ENCODE measurements around the gene PAK1. TPM values are rescaled to one million over a fixed set of nuclear protein-coding genes. Genes with fewer than 3 reads are reported as not detected.

Gene PAK1
- total and polyA plus RNA-seq, 7 experiments from 2014 or later, result 15.5 to 67.2 (median 23.2) TPM

GRCh38 chr11:77400775-77401449 lies 73.0 kb downstream of the PAK1 start:
- Histone ChIP-seq H3K36me3 (ENCODE audit: control insufficient read depth in 2 of 3, insufficient read depth in 3 of 3, low read length in 3 of 3) (no peaks in the 10 kb centered on the region), H3K27me3 (ENCODE audit: control insufficient read depth in 2 of 2, insufficient read depth in 2 of 2, low read length in 2 of 2) (no peaks in the 10 kb centered on the region), H3K4me1 (ENCODE audit: control insufficient read depth in 2 of 2, insufficient read depth in 2 of 2, low read length in 2 of 2) (peaks cover 0 to 15% of the 10 kb centered on the region in 2 donors), H3K4me3 (ENCODE audit: low read length) (no peak overlapping the region), H3K27ac (ENCODE audit: low read depth, low read length) (no peak overlapping the region), H3K9me3 (ENCODE audit: control insufficient read depth in 2 of 3, low read length in 3 of 3) (no peaks in the 10 kb centered on the region)
- ChIA-PET CTCF (no interaction called here), POLR2A (no interaction called here)
- Mint-ChIP-seq H3K4me3 (no peak overlapping the region), H3K27me3 (no peaks in the 10 kb centered on the region), H3K9me3 (peaks cover 0 to 4% (median 0%) of the 10 kb centered on the region in 11 donors), H3K27ac (no peak overlapping the region), H3K4me1 (peaks cover 6 to 31% (median 21%) of the 10 kb centered on the region in 7 donors), H3K36me3 (peaks cover 0 to 27% (median 0%) of the 10 kb centered on the region in 5 donors)
- intact Hi-C loops (cut with micrococcal nuclease), result no loop called here
- ATAC-seq (no peak), DNase-seq (no peak)

DNA sequence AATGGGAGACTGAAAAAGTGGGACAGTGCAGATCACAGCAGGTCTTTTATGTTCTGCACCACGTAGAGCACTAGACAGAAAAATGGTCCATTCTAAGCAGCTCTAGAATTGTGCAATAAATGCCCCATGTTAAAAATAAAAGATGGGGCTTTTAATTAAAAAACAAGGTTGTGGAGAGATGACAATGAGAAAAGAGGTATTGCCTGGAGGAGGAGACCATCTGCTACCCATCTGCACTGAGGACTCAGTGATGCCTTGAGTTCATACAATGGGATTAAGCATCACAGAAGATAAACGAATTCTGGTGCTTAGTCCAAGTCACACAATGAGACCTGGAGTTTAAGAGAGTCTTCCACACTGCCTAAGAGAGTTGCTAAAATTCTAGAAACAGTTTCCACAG lies 73.6 kb downstream of the PAK1 start:
- Mint-ChIP-seq H3K4me1 (peaks cover 6 to 31% (median 21%) of the 10 kb centered on the region in 7 donors), H3K4me3 (no peak overlapping the region), H3K9me3 (peaks cover 0 to 4% (median 0%) of the 10 kb centered on the region in 11 donors), H3K36me3 (peaks cover 0 to 27% (median 0%) of the 10 kb centered on the region in 5 donors), H3K27ac (no peak overlapping the region), H3K27me3 (no peaks in the 10 kb centered on the region)
- POLR2A ChIA-PET, result no interaction called here
- CTCF ChIA-PET, result no interaction called here
- Histone ChIP-seq H3K9me3 (ENCODE audit: control insufficient read depth in 2 of 3, low read length in 3 of 3) (no peaks in the 10 kb centered on the region), H3K27me3 (ENCODE audit: control insufficient read depth in 2 of 2, insufficient read depth in 2 of 2, low read length in 2 of 2) (no peaks in the 10 kb centered on the region), H3K4me3 (ENCODE audit: low read length) (no peak overlapping the region), H3K36me3 (ENCODE audit: control insufficient read depth in 2 of 3, insufficient read depth in 3 of 3, low read length in 3 of 3) (no peaks in the 10 kb centered on the region), H3K4me1 (ENCODE audit: control insufficient read depth in 2 of 2, insufficient read depth in 2 of 2, low read length in 2 of 2) (peaks cover 0 to 10% of the 10 kb centered on the region in 2 donors), H3K27ac (ENCODE audit: low read depth, low read length) (no peak overlapping the region)
- ATAC-seq (no peak), DNase-seq (no peak)
- intact Hi-C loops (cut with micrococcal nuclease), result no loop called here

DNA sequence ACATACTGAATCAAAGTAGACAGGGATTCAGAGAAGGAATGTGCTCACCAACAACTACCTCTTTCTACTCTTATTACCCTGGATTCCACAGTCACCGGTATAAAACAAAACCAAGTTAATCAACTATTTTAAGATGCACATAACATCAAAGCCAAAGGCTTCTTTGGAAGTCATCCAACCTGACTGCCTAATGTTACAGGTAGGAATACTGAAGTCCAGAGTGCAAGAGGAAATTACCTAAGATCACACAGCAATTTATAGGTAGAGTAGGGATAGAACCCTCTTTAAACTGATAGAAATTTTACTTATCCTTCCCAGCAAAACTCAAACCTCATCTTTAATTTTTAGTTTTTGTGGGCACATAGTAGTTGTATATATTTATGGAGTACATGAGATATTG lies 76.3 kb downstream of the PAK1 start:
- H3K9me3 Mint-ChIP-seq, result peaks cover 0 to 2% (median 0%) of the 10 kb centered on the region in 11 donors
- CTCF ChIA-PET, result no interaction called here

GRCh38 chr11:77396911-77397310 lies 77.0 kb downstream of the PAK1 start:
- CTCF ChIA-PET, result no interaction called here
- H3K27ac Mint-ChIP-seq, result no peak overlapping the region
- intact Hi-C loops (cut with micrococcal nuclease), result no loop called here
- no peaks in the 10 kb centered on the region for H3K9me3 ChIP-seq (ENCODE audit: control insufficient read depth in 2 of 3, low read length in 3 of 3)
- no peak overlapping the region for H3K4me3 ChIP-seq (ENCODE audit: low read length)
- no peaks in the 10 kb centered on the region for H3K36me3 ChIP-seq (ENCODE audit: control insufficient read depth in 2 of 3, insufficient read depth in 3 of 3, low read length in 3 of 3)
- H3K27ac ChIP-seq (ENCODE audit: low read depth, low read length), result no peak overlapping the region
- H3K4me3 Mint-ChIP-seq, result no peak overlapping the region
- POLR2A ChIA-PET, result no interaction called here
- ATAC-seq (no peak), DNase-seq (no peak)
- H3K4me1 ChIP-seq (ENCODE audit: control insufficient read depth in 2 of 2, insufficient read depth in 2 of 2, low read length in 2 of 2), result no peaks in the 10 kb centered on the region
- peaks cover 0 to 15% (median 4%) of the 10 kb centered on the region in 5 donors for H3K36me3 Mint-ChIP-seq
- peaks cover 0 to 2% (median 0%) of the 10 kb centered on the region in 11 donors for H3K9me3 Mint-ChIP-seq
- no peaks in the 10 kb centered on the region for H3K27me3 Mint-ChIP-seq
- H3K4me1 Mint-ChIP-seq, result peaks cover 0 to 11% (median 7%) of the 10 kb centered on the region in 7 donors
- H3K27me3 ChIP-seq (ENCODE audit: control insufficient read depth in 2 of 2, insufficient read depth in 2 of 2, low read length in 2 of 2), result no peaks in the 10 kb centered on the region

More for the DNA sequence above, 76.3 kb downstream of the PAK1 start:
- Mint-ChIP-seq H3K4me3 (no peak overlapping the region), H3K36me3 (peaks cover 0 to 16% (median under 1%) of the 10 kb centered on the region in 5 donors), H3K4me1 (peaks cover 0 to 17% (median 12%) of the 10 kb centered on the region in 7 donors), H3K27ac (no peak overlapping the region), H3K27me3 (no peaks in the 10 kb centered on the region)
- no peaks in the 10 kb centered on the region for H3K27me3 ChIP-seq (ENCODE audit: control insufficient read depth in 2 of 2, insufficient read depth in 2 of 2, low read length in 2 of 2)
- H3K4me1 ChIP-seq (ENCODE audit: control insufficient read depth in 2 of 2, insufficient read depth in 2 of 2, low read length in 2 of 2), result peaks cover 0 to 6% of the 10 kb centered on the region in 2 donors
- POLR2A ChIA-PET, result no interaction called here
- intact Hi-C loops (cut with micrococcal nuclease), result no loop called here
- H3K27ac ChIP-seq (ENCODE audit: low read depth, low read length), result no peak overlapping the region
- ATAC-seq, result no peak
- no peaks in the 10 kb centered on the region for H3K36me3 ChIP-seq (ENCODE audit: control insufficient read depth in 2 of 3, insufficient read depth in 3 of 3, low read length in 3 of 3)
- DNase-seq, result no peak
- no peaks in the 10 kb centered on the region for H3K9me3 ChIP-seq (ENCODE audit: control insufficient read depth in 2 of 3, low read length in 3 of 3)
- no peak overlapping the region for H3K4me3 ChIP-seq (ENCODE audit: low read length)

DNA sequence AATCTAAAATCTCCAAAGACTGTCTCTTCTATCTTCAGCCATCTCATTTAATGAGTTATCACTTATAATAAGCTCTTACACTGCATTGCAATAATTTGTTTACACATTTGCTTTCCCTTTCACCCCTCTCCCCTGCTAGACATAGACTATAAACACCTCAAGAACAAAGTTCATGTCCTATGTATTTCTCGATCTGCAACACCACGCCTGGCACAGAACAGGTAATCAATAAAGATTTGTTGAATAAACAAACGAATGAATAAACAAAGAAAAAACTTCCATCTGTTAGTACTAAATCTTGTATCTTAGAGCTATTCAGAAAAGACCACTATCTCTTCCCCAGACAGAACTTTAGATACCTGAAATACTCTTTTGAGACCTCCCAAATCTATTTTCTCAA lies 77.6 kb downstream of the PAK1 start:
- Histone ChIP-seq H3K27me3 (ENCODE audit: control insufficient read depth in 2 of 2, insufficient read depth in 2 of 2, low read length in 2 of 2) (no peaks in the 10 kb centered on the region), H3K4me3 (ENCODE audit: low read length) (no peak overlapping the region), H3K9me3 (ENCODE audit: control insufficient read depth in 2 of 3, low read length in 3 of 3) (no peaks in the 10 kb centered on the region), H3K4me1 (ENCODE audit: control insufficient read depth in 2 of 2, insufficient read depth in 2 of 2, low read length in 2 of 2) (no peaks in the 10 kb centered on the region), H3K27ac (ENCODE audit: low read depth, low read length) (no peak overlapping the region), H3K36me3 (ENCODE audit: control insufficient read depth in 2 of 3, insufficient read depth in 3 of 3, low read length in 3 of 3) (no peaks in the 10 kb centered on the region)
- peaks cover 0 to 2% (median 0%) of the 10 kb centered on the region in 11 donors for H3K9me3 Mint-ChIP-seq
- H3K4me3 Mint-ChIP-seq, result no peak overlapping the region
- no peak for ATAC-seq
- POLR2A ChIA-PET, result interaction anchor here (0.7 kb wide), 1 partner anchor 38 kb away, joined by 3 read pairs; no protein-coding TSS in a partner anchor
- intact Hi-C loops (cut with micrococcal nuclease), result no loop called here
- no peak overlapping the region for H3K27ac Mint-ChIP-seq
- H3K27me3 Mint-ChIP-seq, result no peaks in the 10 kb centered on the region
- no peak for DNase-seq
- peaks cover 0 to 7% (median 4%) of the 10 kb centered on the region in 7 donors for H3K4me1 Mint-ChIP-seq
- peaks cover 0 to 17% (median 4%) of the 10 kb centered on the region in 5 donors for H3K36me3 Mint-ChIP-seq
- CTCF ChIA-PET, result no interaction called here

DNA sequence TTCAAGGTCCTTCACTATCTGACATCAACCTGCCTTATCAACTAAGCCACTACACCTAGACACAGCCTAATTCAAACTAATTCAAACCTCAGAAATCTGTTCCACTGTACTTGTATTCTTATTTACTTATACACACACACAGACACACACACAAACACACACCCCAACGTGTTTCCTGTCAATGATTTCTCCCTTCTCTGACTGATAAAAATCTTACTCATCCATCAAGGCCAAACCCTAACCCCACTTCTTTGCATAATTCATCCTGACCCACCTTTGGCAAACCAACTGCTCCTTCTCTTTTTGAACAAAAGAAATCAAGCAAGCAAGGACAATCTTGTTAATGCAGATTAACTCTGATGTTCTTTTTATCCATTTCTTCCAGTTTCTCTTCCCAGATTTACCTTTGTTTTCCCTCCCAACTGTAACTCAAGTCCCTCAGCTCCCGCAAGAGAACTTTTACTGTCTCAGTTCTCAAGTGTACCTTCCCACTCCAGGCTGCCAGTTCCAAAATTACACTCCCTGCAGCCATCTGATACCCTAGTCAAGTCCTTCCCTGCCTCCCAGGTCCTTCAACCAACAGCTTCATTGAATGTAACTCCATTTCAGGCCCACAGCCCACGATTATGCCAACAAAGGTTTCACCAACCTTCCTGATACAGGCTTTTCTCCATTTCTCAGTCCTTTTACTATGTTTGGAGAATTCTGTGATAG lies 78.3 kb downstream of the PAK1 start:
- Mint-ChIP-seq H3K36me3 (peaks cover 0 to 22% (median 8%) of the 10 kb centered on the region in 5 donors), H3K27me3 (no peaks in the 10 kb centered on the region), H3K4me1 (peaks cover 0 to 4% (median 3%) of the 10 kb centered on the region in 7 donors), H3K27ac (no peak overlapping the region), H3K9me3 (peaks cover 0 to 2% (median 0%) of the 10 kb centered on the region in 11 donors), H3K4me3 (no peak overlapping the region)
- no peaks in the 10 kb centered on the region for H3K27me3 ChIP-seq (ENCODE audit: control insufficient read depth in 2 of 2, insufficient read depth in 2 of 2, low read length in 2 of 2)
- DNase-seq (no peak), ATAC-seq (no peak)
- POLR2A ChIA-PET, result interaction anchor here (0.7 kb wide), 1 partner anchor 37 kb away, joined by 3 read pairs; no protein-coding TSS in a partner anchor
- H3K27ac ChIP-seq (ENCODE audit: low read depth, low read length), result no peak overlapping the region
- no peaks in the 10 kb centered on the region for H3K9me3 ChIP-seq (ENCODE audit: control insufficient read depth in 2 of 3, low read length in 3 of 3)
- no peaks in the 10 kb centered on the region for H3K4me1 ChIP-seq (ENCODE audit: control insufficient read depth in 2 of 2, insufficient read depth in 2 of 2, low read length in 2 of 2)
- intact Hi-C loops (cut with micrococcal nuclease), result no loop called here
- H3K4me3 ChIP-seq (ENCODE audit: low read length), result no peak overlapping the region
- no peaks in the 10 kb centered on the region for H3K36me3 ChIP-seq (ENCODE audit: control insufficient read depth in 2 of 3, insufficient read depth in 3 of 3, low read length in 3 of 3)
- CTCF ChIA-PET, result no interaction called here
